GF-D8 (cell line): ENCODE results near the gene CACNA1D.

Experiments
- DNase-seq: peaks from one replicate; lab custom pipeline; 2025; lab: John Stamatoyannopoulos, UW

Gene CACNA1D

GRCh38 chr3:53577506-53577905 lies 83.1 kb downstream of the CACNA1D start:
- DNase-seq: no peak

- no peak for DNase-seq
Measured at GRCh38 chr3:53579636-53580035, 85.2 kb downstream of the CACNA1D start.

- no peak for DNase-seq
Measured at GRCh38 chr3:53581671-53582070, 87.3 kb downstream of the CACNA1D start.

GRCh38 chr3:53583161-53583690 lies 88.8 kb downstream of the CACNA1D start:
- no peak for DNase-seq

- DNase-seq: no peak
Measured at GRCh38 chr3:53585049-53585448, 90.6 kb downstream of the CACNA1D start.

GRCh38 chr3:53585627-53586026 lies 91.2 kb downstream of the CACNA1D start:
- DNase-seq: no peak

GRCh38 chr3:53588122-53588521 lies 93.7 kb downstream of the CACNA1D start:
- no peak for DNase-seq

GRCh38 chr3:53589201-53589600 lies 94.8 kb downstream of the CACNA1D start:
- no peak for DNase-seq

- DNase-seq: no peak
Measured at GRCh38 chr3:53589806-53590205, 95.4 kb downstream of the CACNA1D start.

- DNase-seq: no peak
Measured at GRCh38 chr3:53590606-53591005, 96.2 kb downstream of the CACNA1D start.

GRCh38 chr3:53591646-53592045 lies 97.2 kb downstream of the CACNA1D start:
- no peak for DNase-seq

GRCh38 chr3:53592862-53593261 lies 98.5 kb downstream of the CACNA1D start:
- DNase-seq: no peak

- no peak for DNase-seq
Measured at GRCh38 chr3:53593611-53594010, 99.2 kb downstream of the CACNA1D start.

GRCh38 chr3:53594276-53594675 lies 99.9 kb downstream of the CACNA1D start:
- no peak for DNase-seq

GRCh38 chr3:53595660-53596059 lies 101.2 kb downstream of the CACNA1D start:
- no peak for DNase-seq

GRCh38 chr3:53597136-53597915 lies 102.9 kb downstream of the CACNA1D start:
- DNase-seq: no peak

GRCh38 chr3:53599771-53600170 lies 105.4 kb downstream of the CACNA1D start:
- DNase-seq: no peak

GRCh38 chr3:53602866-53603265 lies 108.5 kb downstream of the CACNA1D start:
- DNase-seq: no peak

- no peak for DNase-seq
Measured at GRCh38 chr3:53604232-53604631, 109.8 kb downstream of the CACNA1D start.

GRCh38 chr3:53606793-53607192 lies 112.4 kb downstream of the CACNA1D start:
- DNase-seq: no peak

GRCh38 chr3:53612508-53612907 lies 118.1 kb downstream of the CACNA1D start:
- DNase-seq: no peak

GRCh38 chr3:53613125-53613524 lies 118.7 kb downstream of the CACNA1D start:
- DNase-seq: no peak

GRCh38 chr3:53614307-53614706 lies 119.9 kb downstream of the CACNA1D start:
- DNase-seq: no peak

- DNase-seq: no peak
Measured at GRCh38 chr3:53616321-53616720, 121.9 kb downstream of the CACNA1D start.
